Activated CD8-positive, alpha-beta memory T cell treated with anti-CD3 and anti-CD28 coated beads for 36 hours (primary cell): ENCODE data around the gene HIGD2B. TPM values are rescaled to one million over a fixed set of nuclear protein-coding genes. Genes with fewer than 3 reads are reported as not detected.
"Not testable (repeated sequence)": the region's sequence is repeated elsewhere in the genome, so short reads cannot be mapped to it uniquely, and the experiment has no call there.

Experiments used
- CTCF ChIA-PET: fragments of 350-600 bp; sonication (Branson Sonifier 250); formaldehyde crosslinking; loops from one replicate; lab custom pipeline; 2021; ENCODE audit warnings: antibody characterized with exemption; lab: Charles Lee
- POLR2A ChIA-PET: fragments of 350-600 bp; sonication (Branson Sonifier 250); formaldehyde crosslinking; loops from one replicate; lab custom pipeline; 2021; ENCODE audit warnings: antibody characterized with exemption; lab: Charles Lee
- total RNA-seq, 2 experiments: library from RNA; stranded (reverse); gene quantifications; one replicate each; pipeline ENCODE4 v1.2.3, GENCODE V29; 2021

HIGD2B gene
- total RNA-seq, 2 experiments from 2014 or later = 0.17 to 0.32 TPM

- POLR2A ChIA-PET, CTCF ChIA-PET: not testable (repeated sequence)
Observed at GRCh38 chr15:72628249-72629067, 57.5 kb downstream of the HIGD2B start.

DNA sequence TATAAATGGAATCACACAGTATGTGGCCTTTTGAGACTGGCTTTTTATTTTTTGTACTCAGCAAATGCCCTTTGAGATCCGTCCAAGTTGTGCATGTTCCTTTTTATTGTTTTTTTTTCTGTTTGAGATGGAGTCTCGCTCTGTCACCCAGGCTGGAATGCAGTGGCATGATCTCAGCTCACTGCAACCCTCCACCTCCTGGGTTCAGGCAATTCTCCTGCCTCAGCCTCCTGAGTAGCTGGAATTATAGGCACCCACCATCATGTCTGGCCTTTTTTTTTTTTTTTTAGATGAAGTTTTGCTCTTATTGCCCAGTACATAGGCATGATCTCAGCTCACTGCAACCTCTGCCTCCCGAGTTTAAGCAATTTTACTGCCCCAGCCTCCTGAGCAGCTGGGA lies 59.8 kb downstream of the HIGD2B start:
- CTCF ChIA-PET = interaction anchor here (0.5 kb wide), 1 partner anchor 1814 kb away, joined by 4 read pairs; no protein-coding TSS in a partner anchor
- POLR2A ChIA-PET = not testable (repeated sequence)

Other genes starting within 250 kb of the HIGD2B start
- gene ARIH1, start 211.9 kb downstream of the HIGD2B start, total RNA-seq = 100 to 1,000 TPM; 146 to 155 TPM
- not detected for gene GOLGA6B, start 31.5 kb downstream of the HIGD2B start, total RNA-seq
- gene BBS4, start within 50 bp of the HIGD2B start, total RNA-seq = 10 to 100 TPM; 13.4 to 16.6 TPM
- gene ADPGK, start 97.6 kb upstream of the HIGD2B start, total RNA-seq = 10 to 100 TPM; 73.3 to 75.5 TPM